Breast epithelium (tissue), 4 donors: ENCODE measurements around the gene RRP15. TPM values are rescaled to one million over a fixed set of nuclear protein-coding genes. Genes with fewer than 3 reads are reported as not detected.

Experiments
- DNase-seq, 2 donors: peaks; one replicate each; pipeline ENCODE4 v3.0.0-alpha.2; 2019; ENCODE audit warnings: low spot score in 2 of 2
- H3K27ac ChIP-seq, 2 donors: fragments of 200-600 bp; sonication (generic) in 1 of 2; one replicate each; pipeline ENCODE4 v1.5.1; 2016 to 2019; ENCODE audit warnings: mild to moderate bottlenecking in 1 of 2
- H3K27me3 ChIP-seq, 2 donors: fragments of 200-600 bp; sonication (generic) in 1 of 2; one replicate each; pipeline versions ENCODE4 v1.5.1 to v1.6.0; 2017 to 2019; ENCODE audit warnings: control low read depth in 1 of 2, mild to moderate bottlenecking in 1 of 2
- H3K36me3 ChIP-seq: fragments of 200-600 bp; one replicate; pipeline ENCODE4 v1.5.1; 2019
- H3K4me1 ChIP-seq, 2 donors: fragments of 200-600 bp; sonication (generic); one replicate each; pipeline ENCODE4 v1.5.1; 2016 to 2019; ENCODE audit warnings: control low read depth in 1 of 2
- H3K4me3 ChIP-seq, 3 donors: fragments of 200-600 bp; sonication (generic); 1 replicate in 2 of 3; 2 replicates in 1 of 3; pipeline ENCODE4 v1.5.1; 2016 to 2019; ENCODE audit warnings: mild to moderate bottlenecking in 3 of 3, moderate library complexity in 2 of 3
- H3K9me3 ChIP-seq, 2 donors: fragments of 200-600 bp; sonication (generic) in 1 of 2; one replicate each; pipeline ENCODE4 v1.5.1; 2016 to 2019; ENCODE audit warnings: control low read depth in 1 of 2
- CTCF ChIP-seq, 3 donors: fragments of 450-650 bp; IDR thresholded peaks; one replicate each; pipeline ENCODE4 v1.5.1; 2016 to 2017; ENCODE audit warnings: antibody characterized with exemption in 3 of 3, mild to moderate bottlenecking in 3 of 3, moderate library complexity in 3 of 3
- POLR2A ChIP-seq: fragments of 450-650 bp; IDR thresholded peaks from one replicate; pipeline ENCODE4 v1.6.1; 2016; ENCODE audit warnings: antibody characterized with exemption, mild to moderate bottlenecking, moderate library complexity
- POLR2AphosphoS5 ChIP-seq, 3 donors: sonication (generic); formaldehyde crosslinking; IDR thresholded peaks; one replicate each; pipeline ENCODE4 v1.6.1; 2017; ENCODE audit warnings: antibody characterized with exemption in 3 of 3
- intact Hi-C: fragments of 100-400 bp; cut with DNase I; formaldehyde crosslinking; loops from one replicate; pipeline ENCODE4 v1.15.1; 2023; ENCODE audit warnings: low total_unique reads
- total RNA-seq, 3 donors: library from RNA; depleted of rRNA; stranded (reverse); fragments of >200 nt; gene quantifications; one replicate each; pipeline ENCODE4 v1.1.0, GENCODE V29; 2016

RRP15 gene
- total RNA-seq, 3 donors from 2014 or later = 6.2 to 8.8 (median 7.8) TPM

- Histone ChIP-seq H3K27me3 (no peaks in the 10 kb centered on the region), H3K36me3 (no peaks in the 10 kb centered on the region), H3K4me3 (no peak overlapping the region), H3K4me1 (no peaks in the 10 kb centered on the region), H3K9me3 (no peaks in the 10 kb centered on the region), H3K27ac (no peak overlapping the region)
- no peak for DNase-seq
- intact Hi-C loops = no loop called here
- TF ChIP-seq CTCF (IDR thresholded peaks at IDR 0.05) (no peak), POLR2A (no peak), POLR2AphosphoS5 (IDR thresholded peaks at IDR 0.05) (no peak)
Measured at GRCh38 chr1:218298398-218298797, 13.3 kb downstream of the RRP15 start.

GRCh38 chr1:218299416-218299815, 14.3 kb downstream of the RRP15 start:
- no peak for TF ChIP-seq CTCF (IDR thresholded peaks at IDR 0.05)
- no peak for TF ChIP-seq POLR2A
- TF ChIP-seq POLR2AphosphoS5 (IDR thresholded peaks at IDR 0.05) = no peak
- DNase-seq = no peak
- Histone ChIP-seq H3K4me1 (no peaks in the 10 kb centered on the region), H3K27ac (no peak overlapping the region), H3K9me3 (no peaks in the 10 kb centered on the region), H3K4me3 (no peak overlapping the region), H3K36me3 (no peaks in the 10 kb centered on the region), H3K27me3 (no peaks in the 10 kb centered on the region)
- intact Hi-C loops = no loop called here

- TF ChIP-seq POLR2A = no peak
- H3K4me3 ChIP-seq = no peak overlapping the region
- H3K27ac ChIP-seq = no peak overlapping the region
- intact Hi-C loops = no loop called here
- H3K36me3 ChIP-seq = no peaks in the 10 kb centered on the region
- DNase-seq = no peak
- no peaks in the 10 kb centered on the region for H3K27me3 ChIP-seq
- no peaks in the 10 kb centered on the region for H3K9me3 ChIP-seq
- no peaks in the 10 kb centered on the region for H3K4me1 ChIP-seq
Measured at GRCh38 chr1:218301217-218301616, 16.1 kb downstream of the RRP15 start.

- intact Hi-C loops = no loop called here
- Histone ChIP-seq H3K27ac (no peak overlapping the region), H3K4me3 (no peak overlapping the region), H3K4me1 (no peaks in the 10 kb centered on the region), H3K27me3 (no peaks in the 10 kb centered on the region), H3K36me3 (no peaks in the 10 kb centered on the region), H3K9me3 (no peaks in the 10 kb centered on the region)
- no peak for TF ChIP-seq CTCF (IDR thresholded peaks at IDR 0.05)
- no peak for TF ChIP-seq POLR2AphosphoS5 (IDR thresholded peaks at IDR 0.05)
- TF ChIP-seq POLR2A = no peak
- no peak for DNase-seq
Measured at GRCh38 chr1:218302155-218302554, 17.1 kb downstream of the RRP15 start.

- no peak overlapping the region for H3K4me3 ChIP-seq
- TF ChIP-seq CTCF (IDR thresholded peaks at IDR 0.05) = no peak
- no peak for TF ChIP-seq POLR2AphosphoS5 (IDR thresholded peaks at IDR 0.05)
- TF ChIP-seq POLR2A = no peak
- no peak for DNase-seq
- intact Hi-C loops = no loop called here
- no peaks in the 10 kb centered on the region for H3K36me3 ChIP-seq
- no peaks in the 10 kb centered on the region for H3K27me3 ChIP-seq
- no peak overlapping the region for H3K27ac ChIP-seq
- H3K4me1 ChIP-seq = no peaks in the 10 kb centered on the region
- no peaks in the 10 kb centered on the region for H3K9me3 ChIP-seq
Measured at GRCh38 chr1:218303176-218303879, 18.2 kb downstream of the RRP15 start.
